A549 (cell line): ENCODE results near the gene SUMF1. TPM values are rescaled to one million over a fixed set of nuclear protein-coding genes. Genes with fewer than 3 reads are reported as not detected.

ENCODE experiments used
- ATAC-seq, 2 experiments: fragments of 200-7000 bp in 1 of 2; fragments of >200 bp in 1 of 2; cut with Nextera tagmentation in 1 of 2; cut with Tn5 transposase in 1 of 2; 3 replicates each; pipeline versions ENCODE4 v1.8.0 to v1.9.1; 2018 to 2020; ENCODE audit warnings: mild to moderate bottlenecking in 1 of 2, moderate library complexity in 1 of 2
- CTCF ChIA-PET: fragments of 300-600 bp; sonication (Branson Sonifier 250); formaldehyde crosslinking; extraction: SDS; loops from one replicate; lab custom pipeline; 2021; ENCODE audit warnings: antibody characterized with exemption, inconsistent platforms; lab: Yijun Ruan, JAX
- POLR2A ChIA-PET: fragments of 350-600 bp; formaldehyde crosslinking; extraction: SDS; loops from one replicate; lab custom pipeline; 2021; ENCODE audit warnings: antibody characterized with exemption, inconsistent platforms; lab: Yijun Ruan, JAX
- DNase-seq, 2 experiments: peaks; one replicate each; pipeline versions ENCODE4 v3.0.0 to v3.0.0-alpha.2; 2011 to 2016; ENCODE audit warnings: low read depth in 1 of 2, low spot score in 1 of 2
- FAIRE-seq: peaks from 2 replicates; lab custom pipeline; 2011; peaks lifted over from hg19 to GRCh38; lab: Jason Lieb, UNC
- H3K27ac ChIP-seq, 2 experiments: fragments of >200 bp; sonication (Bioruptor Twin); formaldehyde crosslinking; 3 replicates each; pipeline ENCODE4 v1.5.1; 2016 to 2017
- H3K4me1 ChIP-seq: fragments of >200 bp; sonication (Bioruptor Twin); formaldehyde crosslinking; 3 replicates; pipeline ENCODE4 v1.6.1; 2016
- H3K4me2 ChIP-seq: fragments of >200 bp; sonication (Bioruptor Twin); formaldehyde crosslinking; 3 replicates; pipeline ENCODE4 v1.6.1; 2016
- H3K4me3 ChIP-seq: fragments of >200 bp; sonication (Bioruptor Twin); formaldehyde crosslinking; 3 replicates; pipeline ENCODE4 v1.5.1; 2016
- H3K9me3 ChIP-seq: fragments of >200 bp; sonication (Bioruptor Twin); formaldehyde crosslinking; 3 replicates; pipeline ENCODE4 v1.6.1; 2016
- CHD2 ChIP-seq: fragments of 150-350 bp; IDR thresholded peaks from 2 replicates; pipeline ENCODE4 v1.6.1; 2014; ENCODE audit warnings: low read length; ENCODE audit not compliant: partially characterized antibody
- CHD4 ChIP-seq: fragments of 200-600 bp; sonication (generic); IDR thresholded peaks from 2 replicates; pipeline ENCODE4 v1.6.1; 2016; ENCODE audit warnings: antibody characterized with exemption, mild to moderate bottlenecking, borderline replicate concordance
- ESRRA ChIP-seq: fragments of 150-350 bp; IDR thresholded peaks from 2 replicates; pipeline ENCODE4 v1.6.1; 2014; ENCODE audit warnings: mild to moderate bottlenecking, low read length, borderline replicate concordance
- GATA3 ChIP-seq: IDR thresholded peaks from 2 replicates; pipeline ENCODE4 v1.6.1; 2012; ENCODE audit warnings: borderline replicate concordance
- HEYL ChIP-seq: fragments of 250-450 bp; sonication (Bioruptor Pico); IDR thresholded peaks from 2 replicates; pipeline ENCODE4 v1.8.0; 2021; ENCODE audit warnings: mild to moderate bottlenecking, moderate library complexity
- HOXA7 ChIP-seq: fragments of 250-450 bp; sonication (Bioruptor Pico); IDR thresholded peaks from 2 replicates; pipeline ENCODE4 v1.5.0; 2020; ENCODE audit warnings: mild to moderate bottlenecking, moderate library complexity
- HOXB13 ChIP-seq: fragments of 250-450 bp; sonication (Bioruptor Pico); IDR thresholded peaks from 2 replicates; pipeline ENCODE4 v1.5.0; 2020; ENCODE audit warnings: low read depth, mild to moderate bottlenecking, moderate library complexity
- KDM1A ChIP-seq: fragments of 200-600 bp; sonication (generic); IDR thresholded peaks from 2 replicates; pipeline ENCODE4 v1.6.1; 2016; ENCODE audit warnings: low read depth, mild to moderate bottlenecking
- MAZ ChIP-seq: fragments of 150-350 bp; IDR thresholded peaks from 2 replicates; pipeline ENCODE4 v1.6.1; 2014; ENCODE audit warnings: antibody characterized with exemption, low read depth, low read length, borderline replicate concordance
- MYC ChIP-seq: IDR thresholded peaks from 2 replicates; pipeline ENCODE4 v1.6.1; 2012; ENCODE audit warnings: mild to moderate bottlenecking, inconsistent platforms, low read length, improper control_type of control experiment, borderline replicate concordance
- PHF8 ChIP-seq: fragments of 200-600 bp; sonication (generic); IDR thresholded peaks from 2 replicates; pipeline ENCODE4 v1.6.1; 2016; ENCODE audit warnings: low read depth, mild to moderate bottlenecking, antibody characterized with exemption, moderate library complexity, borderline replicate concordance
- RAD21 ChIP-seq, 2 experiments: fragments of >200 bp in 1 of 2; sonication (Bioruptor Twin) in 1 of 2; formaldehyde crosslinking in 1 of 2; IDR thresholded peaks in 1 of 2; conservative IDR thresholded peaks in 1 of 2; 2 replicates in 1 of 2; 3 replicates in 1 of 2; pipeline ENCODE4 v1.6.1; 2012 to 2018; ENCODE audit warnings: inconsistent platforms in 1 of 2
- RFX5 ChIP-seq: fragments of 450-650 bp; IDR thresholded peaks from 2 replicates; pipeline ENCODE4 v1.7.1; 2014; ENCODE audit warnings: antibody characterized with exemption, mild to moderate bottlenecking, moderate library complexity
- RNF2 ChIP-seq: fragments of 200-600 bp; sonication (generic); IDR thresholded peaks from 2 replicates; pipeline ENCODE4 v1.6.1; 2016; ENCODE audit warnings: low read depth, mild to moderate bottlenecking, antibody characterized with exemption, moderate library complexity, borderline replicate concordance
- ZFP36 ChIP-seq: fragments of 450-650 bp; IDR thresholded peaks from 2 replicates; pipeline ENCODE4 v1.6.1; 2014; ENCODE audit warnings: borderline replicate concordance; ENCODE audit not compliant: partially characterized antibody
- WGBS: methylation state at CpG from one replicate; pipeline ENCODE4 v1.1.6; 2017; ENCODE audit errors: missing lambda C conversion rate; 5-methylcytosine and 5-hydroxymethylcytosine counted together
- polyA plus RNA-seq, 4 experiments: library from polyadenylated mRNA; depleted of rRNA in 3 of 4; stranded (reverse); fragments of >200 nt; fragmentation: RNase III in 1 of 4; extraction: RNeasy Plus Mini Kit Qiagen cat#74134 plus additional on column Dnase treatment in 1 of 4; gene quantifications; 2 replicates in 3 of 4; 3 replicates in 1 of 4; pipeline ENCODE4 v1.2.3, GENCODE V29; 2011 to 2017
- TF ChIP-seq, protein P1 (sequence below): IDR thresholded peaks from 2 replicates; pipeline ENCODE4 v1.6.1; 2012; ENCODE audit warnings: low read depth, borderline replicate concordance
- TF ChIP-seq, protein P2 (sequence below): fragments of 250-450 bp; sonication (Bioruptor Pico); IDR thresholded peaks from 2 replicates; pipeline ENCODE4 v1.5.0; 2020; ENCODE audit warnings: low read depth, mild to moderate bottlenecking, moderate library complexity
- TF ChIP-seq, protein P3 (sequence below): fragments of >200 bp; sonication (Bioruptor Twin); formaldehyde crosslinking; IDR thresholded peaks from 2 replicates; pipeline ENCODE4 v1.6.1; 2016
- TF ChIP-seq, protein P4 (sequence below): fragments of 250-450 bp; sonication (Bioruptor Pico); IDR thresholded peaks from 2 replicates; pipeline ENCODE4 v1.5.0; 2021; ENCODE audit warnings: mild to moderate bottlenecking, moderate library complexity, borderline replicate concordance
- TF ChIP-seq, protein P5 (sequence below): fragments of 450-650 bp; IDR thresholded peaks from 2 replicates; pipeline ENCODE4 v1.6.1; 2014; ENCODE audit warnings: antibody characterized with exemption
- TF ChIP-seq, protein P6 (sequence below): IDR thresholded peaks from 2 replicates; pipeline ENCODE4 v1.6.1; 2012

Gene SUMF1
- polyA plus RNA-seq, 2 of the 4 experiments (the other 2 are of a cell fraction): 20.9 to 25.4 TPM

DNA sequence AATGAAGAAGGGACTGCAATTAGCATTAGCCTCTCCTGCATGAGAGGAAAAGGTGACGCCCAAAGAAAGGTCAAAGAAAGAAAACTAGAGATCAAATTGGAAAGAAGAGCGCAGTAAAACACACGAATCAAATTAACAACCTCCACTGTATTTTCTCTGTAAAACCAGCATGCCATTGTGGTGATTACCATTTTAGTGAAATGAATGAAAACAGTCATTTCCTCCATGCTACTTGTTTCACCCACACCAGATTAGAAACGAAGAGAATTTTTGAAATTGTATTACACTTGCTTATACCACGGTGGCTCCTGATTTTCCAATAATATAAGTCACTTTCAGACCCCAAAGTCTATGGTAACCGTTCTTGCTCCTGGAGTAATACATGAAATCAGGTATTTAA is 71.6 kb downstream of the SUMF1 start:
- CTCF ChIA-PET: no interaction called here
- no peak for TF ChIP-seq PHF8
- TF ChIP-seq, protein P1, sequence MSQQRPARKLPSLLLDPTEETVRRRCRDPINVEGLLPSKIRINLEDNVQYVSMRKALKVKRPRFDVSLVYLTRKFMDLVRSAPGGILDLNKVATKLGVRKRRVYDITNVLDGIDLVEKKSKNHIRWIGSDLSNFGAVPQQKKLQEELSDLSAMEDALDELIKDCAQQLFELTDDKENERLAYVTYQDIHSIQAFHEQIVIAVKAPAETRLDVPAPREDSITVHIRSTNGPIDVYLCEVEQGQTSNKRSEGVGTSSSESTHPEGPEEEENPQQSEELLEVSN: no peak
- no peak for TF ChIP-seq HOXA7 (CRISPR knock-in tag)
- no peak for TF ChIP-seq ZFP36
- TF ChIP-seq, all 56 proteins: peak for 0
- 83% methylated on average over 6 of the region's 6 CpGs for WGBS
- H3K4me2 ChIP-seq: no peak overlapping the region
- FAIRE-seq: no peak
- no peaks in the 10 kb centered on the region for H3K9me3 ChIP-seq
- H3K4me3 ChIP-seq: no peak overlapping the region
- POLR2A ChIA-PET: no interaction called here
- H3K4me1 ChIP-seq: no peaks in the 10 kb centered on the region
- no peak for ATAC-seq
- H3K27ac ChIP-seq: no peak overlapping the region
- DNase-seq: no peak

DNA sequence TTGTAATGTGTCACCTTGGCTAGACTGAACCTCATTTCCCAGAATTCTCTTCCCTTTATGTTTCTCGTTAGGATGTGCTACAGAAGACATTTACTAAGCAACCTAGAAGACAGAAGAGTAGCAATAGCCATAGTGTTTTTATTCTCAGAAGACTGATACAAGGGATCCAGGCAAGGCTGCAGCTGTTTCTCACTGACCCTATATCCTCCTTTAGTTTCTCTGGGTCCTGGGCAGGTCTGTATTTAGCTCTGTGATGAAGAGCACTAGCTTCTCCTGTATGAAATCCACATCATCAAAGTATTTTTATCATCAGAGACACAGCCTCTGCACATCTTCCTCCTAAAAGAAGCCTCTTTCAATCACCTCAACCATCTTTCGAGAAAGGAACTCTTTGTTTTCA is 72.5 kb downstream of the SUMF1 start:
- no peak for FAIRE-seq
- no peak for DNase-seq
- TF ChIP-seq HOXB13 (CRISPR knock-in tag): no peak
- TF ChIP-seq, protein P2, sequence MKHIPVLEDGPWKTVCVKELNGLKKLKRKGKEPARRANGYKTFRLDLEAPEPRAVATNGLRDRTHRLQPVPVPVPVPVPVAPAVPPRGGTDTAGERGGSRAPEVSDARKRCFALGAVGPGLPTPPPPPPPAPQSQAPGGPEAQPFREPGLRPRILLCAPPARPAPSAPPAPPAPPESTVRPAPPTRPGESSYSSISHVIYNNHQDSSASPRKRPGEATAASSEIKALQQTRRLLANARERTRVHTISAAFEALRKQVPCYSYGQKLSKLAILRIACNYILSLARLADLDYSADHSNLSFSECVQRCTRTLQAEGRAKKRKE: no peak
- TF ChIP-seq, protein P3, sequence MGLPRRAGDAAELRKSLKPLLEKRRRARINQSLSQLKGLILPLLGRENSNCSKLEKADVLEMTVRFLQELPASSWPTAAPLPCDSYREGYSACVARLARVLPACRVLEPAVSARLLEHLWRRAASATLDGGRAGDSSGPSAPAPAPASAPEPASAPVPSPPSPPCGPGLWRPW: no peak
- TF ChIP-seq HEYL (CRISPR knock-in tag): no peak
- TF ChIP-seq GATA3: no peak
- TF ChIP-seq RFX5: no peak
- TF ChIP-seq, protein P4, sequence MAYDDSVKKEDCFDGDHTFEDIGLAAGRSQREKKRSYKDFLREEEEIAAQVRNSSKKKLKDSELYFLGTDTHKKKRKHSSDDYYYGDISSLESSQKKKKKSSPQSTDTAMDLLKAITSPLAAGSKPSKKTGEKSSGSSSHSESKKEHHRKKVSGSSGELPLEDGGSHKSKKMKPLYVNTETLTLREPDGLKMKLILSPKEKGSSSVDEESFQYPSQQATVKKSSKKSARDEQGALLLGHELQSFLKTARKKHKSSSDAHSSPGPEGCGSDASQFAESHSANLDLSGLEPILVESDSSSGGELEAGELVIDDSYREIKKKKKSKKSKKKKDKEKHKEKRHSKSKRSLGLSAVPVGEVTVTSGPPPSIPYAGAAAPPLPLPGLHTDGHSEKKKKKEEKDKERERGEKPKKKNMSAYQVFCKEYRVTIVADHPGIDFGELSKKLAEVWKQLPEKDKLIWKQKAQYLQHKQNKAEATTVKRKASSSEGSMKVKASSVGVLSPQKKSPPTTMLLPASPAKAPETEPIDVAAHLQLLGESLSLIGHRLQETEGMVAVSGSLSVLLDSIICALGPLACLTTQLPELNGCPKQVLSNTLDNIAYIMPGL: no peak
- TF ChIP-seq, protein P5, sequence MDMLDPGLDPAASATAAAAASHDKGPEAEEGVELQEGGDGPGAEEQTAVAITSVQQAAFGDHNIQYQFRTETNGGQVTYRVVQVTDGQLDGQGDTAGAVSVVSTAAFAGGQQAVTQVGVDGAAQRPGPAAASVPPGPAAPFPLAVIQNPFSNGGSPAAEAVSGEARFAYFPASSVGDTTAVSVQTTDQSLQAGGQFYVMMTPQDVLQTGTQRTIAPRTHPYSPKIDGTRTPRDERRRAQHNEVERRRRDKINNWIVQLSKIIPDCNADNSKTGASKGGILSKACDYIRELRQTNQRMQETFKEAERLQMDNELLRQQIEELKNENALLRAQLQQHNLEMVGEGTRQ: no peak
- TF ChIP-seq RAD21 (conservative IDR thresholded peaks at IDR 0.05 in 1 of 2, IDR thresholded peaks at IDR 0.05 in 1 of 2): no peak
- TF ChIP-seq ZFP36: no peak
- no peak for TF ChIP-seq MAZ
- TF ChIP-seq MYC: no peak
- TF ChIP-seq, protein P6, sequence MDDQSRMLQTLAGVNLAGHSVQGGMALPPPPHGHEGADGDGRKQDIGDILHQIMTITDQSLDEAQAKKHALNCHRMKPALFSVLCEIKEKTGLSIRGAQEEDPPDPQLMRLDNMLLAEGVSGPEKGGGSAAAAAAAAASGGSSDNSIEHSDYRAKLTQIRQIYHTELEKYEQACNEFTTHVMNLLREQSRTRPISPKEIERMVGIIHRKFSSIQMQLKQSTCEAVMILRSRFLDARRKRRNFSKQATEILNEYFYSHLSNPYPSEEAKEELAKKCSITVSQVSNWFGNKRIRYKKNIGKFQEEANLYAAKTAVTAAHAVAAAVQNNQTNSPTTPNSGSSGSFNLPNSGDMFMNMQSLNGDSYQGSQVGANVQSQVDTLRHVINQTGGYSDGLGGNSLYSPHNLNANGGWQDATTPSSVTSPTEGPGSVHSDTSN: no peak
- no peak for TF ChIP-seq CHD4
- TF ChIP-seq ESRRA: no peak
- no peak for TF ChIP-seq KDM1A
- no peak for TF ChIP-seq CHD2
- TF ChIP-seq RNF2: no peak
- Histone ChIP-seq H3K4me1 (no peaks in the 10 kb centered on the region), H3K9me3 (no peaks in the 10 kb centered on the region), H3K4me2 (no peak overlapping the region), H3K27ac (no peak overlapping the region), H3K4me3 (no peak overlapping the region)
- POLR2A ChIA-PET: no interaction called here
- ATAC-seq: no peak
- WGBS: 90% methylated on average over 2 of the region's 2 CpGs
- CTCF ChIA-PET: no interaction called here
